ENCODE measurements around the gene SCFD2. TPM values are rescaled to one million over a fixed set of nuclear protein-coding genes. Genes with fewer than 3 reads are reported as not detected.

Gene SCFD2
- total and polyA plus RNA-seq, 4 donors, result 5.2 to 28.7 (median 16.4) TPM

DNA sequence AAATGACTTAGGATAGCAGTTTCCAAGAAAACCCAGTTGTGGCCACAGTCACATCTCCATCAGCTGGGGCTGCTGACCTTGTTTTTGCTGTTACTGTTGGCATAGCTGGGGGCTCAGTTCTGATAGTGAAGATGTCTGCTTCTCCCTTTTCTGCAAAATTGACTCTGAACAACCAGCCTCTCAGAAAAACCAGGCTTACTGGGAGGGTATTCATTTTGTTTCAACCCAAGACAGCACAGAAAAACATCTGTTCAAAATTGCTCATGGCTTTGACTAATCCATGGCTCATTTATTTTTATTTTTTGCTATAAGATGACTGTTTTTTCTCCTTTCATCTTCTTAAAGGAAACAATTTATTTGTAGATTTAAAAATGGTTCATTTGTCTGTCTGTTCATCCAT is 450.7 kb downstream of the SCFD2 start:
- TF ChIP-seq, protein P1, sequence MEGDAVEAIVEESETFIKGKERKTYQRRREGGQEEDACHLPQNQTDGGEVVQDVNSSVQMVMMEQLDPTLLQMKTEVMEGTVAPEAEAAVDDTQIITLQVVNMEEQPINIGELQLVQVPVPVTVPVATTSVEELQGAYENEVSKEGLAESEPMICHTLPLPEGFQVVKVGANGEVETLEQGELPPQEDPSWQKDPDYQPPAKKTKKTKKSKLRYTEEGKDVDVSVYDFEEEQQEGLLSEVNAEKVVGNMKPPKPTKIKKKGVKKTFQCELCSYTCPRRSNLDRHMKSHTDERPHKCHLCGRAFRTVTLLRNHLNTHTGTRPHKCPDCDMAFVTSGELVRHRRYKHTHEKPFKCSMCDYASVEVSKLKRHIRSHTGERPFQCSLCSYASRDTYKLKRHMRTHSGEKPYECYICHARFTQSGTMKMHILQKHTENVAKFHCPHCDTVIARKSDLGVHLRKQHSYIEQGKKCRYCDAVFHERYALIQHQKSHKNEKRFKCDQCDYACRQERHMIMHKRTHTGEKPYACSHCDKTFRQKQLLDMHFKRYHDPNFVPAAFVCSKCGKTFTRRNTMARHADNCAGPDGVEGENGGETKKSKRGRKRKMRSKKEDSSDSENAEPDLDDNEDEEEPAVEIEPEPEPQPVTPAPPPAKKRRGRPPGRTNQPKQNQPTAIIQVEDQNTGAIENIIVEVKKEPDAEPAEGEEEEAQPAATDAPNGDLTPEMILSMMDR (IDR thresholded peaks at IDR 0.05; ENCODE audit: control extremely low read depth, extremely low read depth), result no peak
- no peak overlapping the region for H3K9ac ChIP-seq (ENCODE audit: insufficient read depth in 1 of 2, low read length in 2 of 2)
- DNase-seq, result no peak
- no peaks in the 10 kb centered on the region for H3K27me3 ChIP-seq (ENCODE audit: control insufficient read depth in 3 of 3, insufficient read depth in 3 of 3, low read length in 2 of 3)
- H3K36me3 ChIP-seq (ENCODE audit: control insufficient read depth in 4 of 4, insufficient read depth in 4 of 4, low read length in 4 of 4), result peaks cover 0 to 2% (median 0%) of the 10 kb centered on the region in 4 donors
- H3K27ac ChIP-seq (ENCODE audit: low read depth in 1 of 2, low read length in 1 of 2), result no peak overlapping the region
- ATAC-seq (ENCODE audit: insufficient read depth, low FRiP score), result no peak
- H3K4me1 ChIP-seq (ENCODE audit: control insufficient read depth in 5 of 5, insufficient read depth in 5 of 5, low read length in 5 of 5), result peaks cover 4 to 20% (median 10%) of the 10 kb centered on the region in 5 donors
- no peak overlapping the region for H3K4me3 ChIP-seq
- H3K9me3 ChIP-seq (ENCODE audit: control insufficient read depth in 4 of 4, insufficient read depth in 3 of 4, low read length in 3 of 4), result no peaks in the 10 kb centered on the region

DNA sequence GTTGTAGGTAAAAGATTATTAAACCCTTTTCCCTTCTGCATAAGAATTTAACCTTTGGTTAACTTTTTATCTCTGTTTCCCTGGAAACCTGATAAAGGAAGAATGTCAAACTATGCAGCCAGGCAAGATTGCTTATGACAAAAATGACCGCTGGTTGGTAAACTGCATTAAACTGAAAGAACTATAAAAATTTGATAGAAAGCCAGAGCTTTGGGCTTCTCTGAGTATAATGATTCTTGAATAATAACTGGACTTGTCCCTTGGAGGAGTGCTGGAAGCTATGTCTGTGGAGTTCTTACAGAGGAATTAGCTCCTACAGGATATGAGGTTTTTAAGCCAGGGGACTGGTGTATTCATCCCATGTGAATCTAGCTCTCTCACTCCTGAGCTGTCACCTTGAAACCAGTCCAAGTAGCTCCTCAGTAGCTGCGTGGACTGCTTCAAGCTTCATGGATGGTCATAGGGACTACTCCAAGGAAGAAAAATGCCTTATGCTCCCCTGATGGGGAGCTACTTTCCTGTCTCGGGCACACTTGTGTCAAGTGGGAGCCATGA is 451.7 kb downstream of the SCFD2 start:
- no peak overlapping the region for H3K9ac ChIP-seq (ENCODE audit: insufficient read depth in 1 of 2, low read length in 2 of 2)
- H3K36me3 ChIP-seq (ENCODE audit: control insufficient read depth in 4 of 4, insufficient read depth in 4 of 4, low read length in 4 of 4), result no peaks in the 10 kb centered on the region
- ATAC-seq (ENCODE audit: insufficient read depth, low FRiP score) (no peak), DNase-seq (peak; percentile 43 to 75 (median 74))
- H3K27ac ChIP-seq (ENCODE audit: low read depth in 1 of 2, low read length in 1 of 2), result peak overlapping the region in 1 of 2 donors; percentile 29
- no peaks in the 10 kb centered on the region for H3K9me3 ChIP-seq (ENCODE audit: control insufficient read depth in 4 of 4, insufficient read depth in 3 of 4, low read length in 3 of 4)
- 57 to 83% methylated on average over 3 of the region's 3 CpGs for WGBS, 2 donors
- no peaks in the 10 kb centered on the region for H3K27me3 ChIP-seq (ENCODE audit: control insufficient read depth in 3 of 3, insufficient read depth in 3 of 3, low read length in 2 of 3)
- peaks cover 4 to 20% (median 10%) of the 10 kb centered on the region in 5 donors for H3K4me1 ChIP-seq (ENCODE audit: control insufficient read depth in 5 of 5, insufficient read depth in 5 of 5, low read length in 5 of 5)
- H3K4me3 ChIP-seq, result no peak overlapping the region
- TF ChIP-seq, protein P1 (IDR thresholded peaks at IDR 0.05; ENCODE audit: control extremely low read depth, extremely low read depth), result no peak

DNA sequence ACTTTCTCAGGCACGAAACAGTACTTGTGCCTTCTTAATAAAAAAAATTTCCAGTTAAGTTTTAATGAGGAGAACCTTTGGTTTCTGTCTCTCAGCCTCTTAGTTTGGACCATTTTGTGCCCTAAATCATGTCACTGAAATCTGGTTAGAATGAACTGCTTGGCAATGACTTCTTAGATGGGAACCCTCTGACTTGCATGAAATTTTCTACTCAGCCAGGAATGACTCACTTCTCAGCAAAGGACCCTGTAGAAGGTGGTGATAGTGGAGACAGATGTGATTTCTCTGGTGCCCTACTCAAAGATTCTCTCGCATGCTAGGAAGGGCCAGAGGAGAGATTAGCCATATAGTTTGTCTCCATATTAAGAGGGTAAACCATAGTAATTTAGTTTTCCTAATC is 453.3 kb downstream of the SCFD2 start:
- DNase-seq (no peak), ATAC-seq (ENCODE audit: insufficient read depth, low FRiP score) (no peak)
- no peaks in the 10 kb centered on the region for H3K27me3 ChIP-seq (ENCODE audit: control insufficient read depth in 3 of 3, insufficient read depth in 3 of 3, low read length in 2 of 3)
- TF ChIP-seq, protein P1 (IDR thresholded peaks at IDR 0.05; ENCODE audit: control extremely low read depth, extremely low read depth), result no peak
- H3K36me3 ChIP-seq (ENCODE audit: control insufficient read depth in 4 of 4, insufficient read depth in 4 of 4, low read length in 4 of 4), result no peaks in the 10 kb centered on the region
- H3K9me3 ChIP-seq (ENCODE audit: control insufficient read depth in 4 of 4, insufficient read depth in 3 of 4, low read length in 3 of 4), result no peaks in the 10 kb centered on the region
- no peak overlapping the region for H3K27ac ChIP-seq (ENCODE audit: low read depth in 1 of 2, low read length in 1 of 2)
- 93 to 95% methylated on average over 2 of the region's 2 CpGs for WGBS, 2 donors
- H3K9ac ChIP-seq (ENCODE audit: insufficient read depth in 1 of 2, low read length in 2 of 2), result no peak overlapping the region
- H3K4me3 ChIP-seq, result no peak overlapping the region
- peaks cover 4 to 20% (median 10%) of the 10 kb centered on the region in 5 donors for H3K4me1 ChIP-seq (ENCODE audit: control insufficient read depth in 5 of 5, insufficient read depth in 5 of 5, low read length in 5 of 5)

All from lung (tissue), 12 donors.